ENCODE measurements around the gene KCNK17. TPM values are rescaled to one million over a fixed set of nuclear protein-coding genes. Genes with fewer than 3 reads are reported as not detected.
A peak's percentile ranks its signal among the peaks of the same experiment; 100 is the strongest.

Gene KCNK17
- total and polyA plus RNA-seq, 2 of the 8 experiments (the other 6 are each of a cell fraction or from before 2014, with no cell fraction given): 2.9 to 3.4 TPM

DNA sequence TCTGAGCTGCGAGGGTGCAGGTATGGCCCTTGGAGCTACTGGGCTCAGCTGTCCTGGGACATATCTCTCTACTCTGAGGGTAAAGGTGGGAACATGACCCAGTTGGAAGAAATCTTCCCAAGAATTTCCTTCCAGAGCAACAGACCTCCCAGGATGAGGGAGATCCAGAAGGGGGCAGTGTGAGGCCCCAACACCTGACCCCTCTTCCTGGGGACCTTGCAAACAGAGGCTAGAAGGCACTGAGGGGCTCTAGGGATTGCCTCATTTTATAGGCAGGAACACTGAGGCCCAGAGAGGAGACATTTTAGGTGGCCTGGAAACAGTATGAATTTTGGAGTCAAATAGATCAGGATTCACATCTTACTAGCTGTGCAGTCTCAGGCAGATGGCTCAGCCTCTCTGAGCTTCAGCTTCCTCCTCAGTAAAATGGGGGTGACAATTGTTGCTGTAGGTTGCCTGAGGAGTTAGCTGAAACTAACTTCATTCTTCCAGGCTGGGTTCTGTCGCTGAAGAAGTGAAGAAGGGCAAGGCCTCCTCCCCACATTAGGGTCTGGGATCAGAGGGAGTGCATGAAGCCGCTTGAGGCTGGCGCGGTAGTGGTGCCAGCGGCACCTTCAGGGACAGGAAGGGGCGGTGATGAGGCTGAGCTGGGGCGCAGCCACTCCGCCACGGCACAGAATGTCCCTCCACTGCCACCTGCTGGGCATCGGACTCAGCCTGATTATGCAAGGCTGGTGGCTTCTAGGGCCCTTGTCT, 11.4 kb downstream of the KCNK17 start (continued):
- TF ChIP-seq, protein P1, sequence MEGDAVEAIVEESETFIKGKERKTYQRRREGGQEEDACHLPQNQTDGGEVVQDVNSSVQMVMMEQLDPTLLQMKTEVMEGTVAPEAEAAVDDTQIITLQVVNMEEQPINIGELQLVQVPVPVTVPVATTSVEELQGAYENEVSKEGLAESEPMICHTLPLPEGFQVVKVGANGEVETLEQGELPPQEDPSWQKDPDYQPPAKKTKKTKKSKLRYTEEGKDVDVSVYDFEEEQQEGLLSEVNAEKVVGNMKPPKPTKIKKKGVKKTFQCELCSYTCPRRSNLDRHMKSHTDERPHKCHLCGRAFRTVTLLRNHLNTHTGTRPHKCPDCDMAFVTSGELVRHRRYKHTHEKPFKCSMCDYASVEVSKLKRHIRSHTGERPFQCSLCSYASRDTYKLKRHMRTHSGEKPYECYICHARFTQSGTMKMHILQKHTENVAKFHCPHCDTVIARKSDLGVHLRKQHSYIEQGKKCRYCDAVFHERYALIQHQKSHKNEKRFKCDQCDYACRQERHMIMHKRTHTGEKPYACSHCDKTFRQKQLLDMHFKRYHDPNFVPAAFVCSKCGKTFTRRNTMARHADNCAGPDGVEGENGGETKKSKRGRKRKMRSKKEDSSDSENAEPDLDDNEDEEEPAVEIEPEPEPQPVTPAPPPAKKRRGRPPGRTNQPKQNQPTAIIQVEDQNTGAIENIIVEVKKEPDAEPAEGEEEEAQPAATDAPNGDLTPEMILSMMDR (IDR thresholded peaks at IDR 0.05; ENCODE audit: control extremely low read depth in 1 of 3, insufficient read depth in 1 of 3, low read depth in 1 of 3, low read length in 3 of 3): peak; percentile 95 to 98 (median 97)
- TF ChIP-seq TBP (IDR thresholded peaks at IDR 0.05; ENCODE audit: low read depth, low read length) (peak; percentile 67; the same call in 1 of the 2 replicates), KDM1A (IDR thresholded peaks at IDR 0.05; ENCODE audit: borderline replicate concordance, low read length) (peak; percentile 85), SIN3A (conservative IDR thresholded peaks at IDR 0.05 in 1 of 2, IDR thresholded peaks at IDR 0.05 in 1 of 2; ENCODE audit: low read depth in 1 of 2, low read length in 2 of 2) (peak in 1 of 2 experiments; percentile 75; a peak in 1 of 4 replicates), TEAD4 (IDR thresholded peaks at IDR 0.05; ENCODE audit: low read depth, low read length) (0 out of 2 replicates have a peak, but pooled peaks have one; percentile 45)
- TF ChIP-seq, protein P2, sequence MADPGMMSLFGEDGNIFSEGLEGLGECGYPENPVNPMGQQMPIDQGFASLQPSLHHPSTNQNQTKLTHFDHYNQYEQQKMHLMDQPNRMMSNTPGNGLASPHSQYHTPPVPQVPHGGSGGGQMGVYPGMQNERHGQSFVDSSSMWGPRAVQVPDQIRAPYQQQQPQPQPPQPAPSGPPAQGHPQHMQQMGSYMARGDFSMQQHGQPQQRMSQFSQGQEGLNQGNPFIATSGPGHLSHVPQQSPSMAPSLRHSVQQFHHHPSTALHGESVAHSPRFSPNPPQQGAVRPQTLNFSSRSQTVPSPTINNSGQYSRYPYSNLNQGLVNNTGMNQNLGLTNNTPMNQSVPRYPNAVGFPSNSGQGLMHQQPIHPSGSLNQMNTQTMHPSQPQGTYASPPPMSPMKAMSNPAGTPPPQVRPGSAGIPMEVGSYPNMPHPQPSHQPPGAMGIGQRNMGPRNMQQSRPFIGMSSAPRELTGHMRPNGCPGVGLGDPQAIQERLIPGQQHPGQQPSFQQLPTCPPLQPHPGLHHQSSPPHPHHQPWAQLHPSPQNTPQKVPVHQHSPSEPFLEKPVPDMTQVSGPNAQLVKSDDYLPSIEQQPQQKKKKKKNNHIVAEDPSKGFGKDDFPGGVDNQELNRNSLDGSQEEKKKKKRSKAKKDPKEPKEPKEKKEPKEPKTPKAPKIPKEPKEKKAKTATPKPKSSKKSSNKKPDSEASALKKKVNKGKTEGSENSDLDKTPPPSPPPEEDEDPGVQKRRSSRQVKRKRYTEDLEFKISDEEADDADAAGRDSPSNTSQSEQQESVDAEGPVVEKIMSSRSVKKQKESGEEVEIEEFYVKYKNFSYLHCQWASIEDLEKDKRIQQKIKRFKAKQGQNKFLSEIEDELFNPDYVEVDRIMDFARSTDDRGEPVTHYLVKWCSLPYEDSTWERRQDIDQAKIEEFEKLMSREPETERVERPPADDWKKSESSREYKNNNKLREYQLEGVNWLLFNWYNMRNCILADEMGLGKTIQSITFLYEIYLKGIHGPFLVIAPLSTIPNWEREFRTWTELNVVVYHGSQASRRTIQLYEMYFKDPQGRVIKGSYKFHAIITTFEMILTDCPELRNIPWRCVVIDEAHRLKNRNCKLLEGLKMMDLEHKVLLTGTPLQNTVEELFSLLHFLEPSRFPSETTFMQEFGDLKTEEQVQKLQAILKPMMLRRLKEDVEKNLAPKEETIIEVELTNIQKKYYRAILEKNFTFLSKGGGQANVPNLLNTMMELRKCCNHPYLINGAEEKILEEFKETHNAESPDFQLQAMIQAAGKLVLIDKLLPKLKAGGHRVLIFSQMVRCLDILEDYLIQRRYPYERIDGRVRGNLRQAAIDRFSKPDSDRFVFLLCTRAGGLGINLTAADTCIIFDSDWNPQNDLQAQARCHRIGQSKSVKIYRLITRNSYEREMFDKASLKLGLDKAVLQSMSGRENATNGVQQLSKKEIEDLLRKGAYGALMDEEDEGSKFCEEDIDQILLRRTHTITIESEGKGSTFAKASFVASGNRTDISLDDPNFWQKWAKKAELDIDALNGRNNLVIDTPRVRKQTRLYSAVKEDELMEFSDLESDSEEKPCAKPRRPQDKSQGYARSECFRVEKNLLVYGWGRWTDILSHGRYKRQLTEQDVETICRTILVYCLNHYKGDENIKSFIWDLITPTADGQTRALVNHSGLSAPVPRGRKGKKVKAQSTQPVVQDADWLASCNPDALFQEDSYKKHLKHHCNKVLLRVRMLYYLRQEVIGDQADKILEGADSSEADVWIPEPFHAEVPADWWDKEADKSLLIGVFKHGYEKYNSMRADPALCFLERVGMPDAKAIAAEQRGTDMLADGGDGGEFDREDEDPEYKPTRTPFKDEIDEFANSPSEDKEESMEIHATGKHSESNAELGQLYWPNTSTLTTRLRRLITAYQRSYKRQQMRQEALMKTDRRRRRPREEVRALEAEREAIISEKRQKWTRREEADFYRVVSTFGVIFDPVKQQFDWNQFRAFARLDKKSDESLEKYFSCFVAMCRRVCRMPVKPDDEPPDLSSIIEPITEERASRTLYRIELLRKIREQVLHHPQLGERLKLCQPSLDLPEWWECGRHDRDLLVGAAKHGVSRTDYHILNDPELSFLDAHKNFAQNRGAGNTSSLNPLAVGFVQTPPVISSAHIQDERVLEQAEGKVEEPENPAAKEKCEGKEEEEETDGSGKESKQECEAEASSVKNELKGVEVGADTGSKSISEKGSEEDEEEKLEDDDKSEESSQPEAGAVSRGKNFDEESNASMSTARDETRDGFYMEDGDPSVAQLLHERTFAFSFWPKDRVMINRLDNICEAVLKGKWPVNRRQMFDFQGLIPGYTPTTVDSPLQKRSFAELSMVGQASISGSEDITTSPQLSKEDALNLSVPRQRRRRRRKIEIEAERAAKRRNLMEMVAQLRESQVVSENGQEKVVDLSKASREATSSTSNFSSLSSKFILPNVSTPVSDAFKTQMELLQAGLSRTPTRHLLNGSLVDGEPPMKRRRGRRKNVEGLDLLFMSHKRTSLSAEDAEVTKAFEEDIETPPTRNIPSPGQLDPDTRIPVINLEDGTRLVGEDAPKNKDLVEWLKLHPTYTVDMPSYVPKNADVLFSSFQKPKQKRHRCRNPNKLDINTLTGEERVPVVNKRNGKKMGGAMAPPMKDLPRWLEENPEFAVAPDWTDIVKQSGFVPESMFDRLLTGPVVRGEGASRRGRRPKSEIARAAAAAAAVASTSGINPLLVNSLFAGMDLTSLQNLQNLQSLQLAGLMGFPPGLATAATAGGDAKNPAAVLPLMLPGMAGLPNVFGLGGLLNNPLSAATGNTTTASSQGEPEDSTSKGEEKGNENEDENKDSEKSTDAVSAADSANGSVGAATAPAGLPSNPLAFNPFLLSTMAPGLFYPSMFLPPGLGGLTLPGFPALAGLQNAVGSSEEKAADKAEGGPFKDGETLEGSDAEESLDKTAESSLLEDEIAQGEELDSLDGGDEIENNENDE (IDR thresholded peaks at IDR 0.05; ENCODE audit: insufficient replicate concordance, low read length): no peak

Measured in H1 (cell line).